ENCODE data around the gene PNPLA2.

The PNPLA2 gene

DNA sequence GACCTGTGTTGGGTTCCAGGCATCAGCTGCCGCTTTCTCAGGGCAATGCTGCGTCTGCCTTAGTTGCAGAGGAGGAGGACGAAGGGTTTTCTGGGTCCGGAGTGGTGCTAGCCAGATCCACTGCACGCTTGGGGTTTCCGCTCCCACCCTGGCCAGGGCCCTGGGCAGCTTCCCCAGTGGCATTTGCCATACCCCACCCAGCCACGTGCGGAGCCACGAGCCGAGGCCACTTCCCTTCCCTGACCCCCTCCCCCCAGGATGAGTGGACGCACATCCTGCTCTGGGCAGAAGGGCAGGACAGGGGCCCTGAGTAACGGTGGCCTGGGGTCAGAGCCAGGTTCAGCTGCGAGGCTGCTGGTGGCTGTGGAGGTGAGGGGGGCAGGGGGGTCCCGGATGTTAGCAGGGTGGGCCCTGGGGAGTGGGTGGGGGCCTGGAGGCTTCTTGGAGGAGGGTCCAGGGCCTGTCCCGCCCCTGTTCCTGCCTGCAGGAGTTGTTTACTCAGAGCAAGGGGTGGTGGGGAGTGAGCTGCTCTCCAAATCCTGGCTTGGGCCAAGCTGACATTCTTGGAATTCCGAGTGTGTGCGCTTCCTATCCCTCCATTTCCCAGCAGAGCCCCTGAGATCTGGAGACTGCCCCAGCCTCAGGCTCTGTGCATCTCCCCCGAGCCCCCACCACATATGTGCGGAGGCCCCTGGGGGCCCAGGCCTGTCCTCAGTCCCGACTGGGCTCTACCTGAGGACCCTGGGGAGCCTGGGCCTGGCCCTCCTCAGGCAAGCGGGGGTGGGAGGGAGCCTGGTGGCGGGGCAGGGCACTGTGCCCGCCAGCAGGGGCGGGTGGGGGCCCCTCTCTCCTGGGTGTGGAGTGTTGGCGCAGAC lies 25.3 kb downstream of the PNPLA2 start:
- peak; percentile 95 for DNase-seq (ENCODE audit: low read depth, low spot score)

DNA sequence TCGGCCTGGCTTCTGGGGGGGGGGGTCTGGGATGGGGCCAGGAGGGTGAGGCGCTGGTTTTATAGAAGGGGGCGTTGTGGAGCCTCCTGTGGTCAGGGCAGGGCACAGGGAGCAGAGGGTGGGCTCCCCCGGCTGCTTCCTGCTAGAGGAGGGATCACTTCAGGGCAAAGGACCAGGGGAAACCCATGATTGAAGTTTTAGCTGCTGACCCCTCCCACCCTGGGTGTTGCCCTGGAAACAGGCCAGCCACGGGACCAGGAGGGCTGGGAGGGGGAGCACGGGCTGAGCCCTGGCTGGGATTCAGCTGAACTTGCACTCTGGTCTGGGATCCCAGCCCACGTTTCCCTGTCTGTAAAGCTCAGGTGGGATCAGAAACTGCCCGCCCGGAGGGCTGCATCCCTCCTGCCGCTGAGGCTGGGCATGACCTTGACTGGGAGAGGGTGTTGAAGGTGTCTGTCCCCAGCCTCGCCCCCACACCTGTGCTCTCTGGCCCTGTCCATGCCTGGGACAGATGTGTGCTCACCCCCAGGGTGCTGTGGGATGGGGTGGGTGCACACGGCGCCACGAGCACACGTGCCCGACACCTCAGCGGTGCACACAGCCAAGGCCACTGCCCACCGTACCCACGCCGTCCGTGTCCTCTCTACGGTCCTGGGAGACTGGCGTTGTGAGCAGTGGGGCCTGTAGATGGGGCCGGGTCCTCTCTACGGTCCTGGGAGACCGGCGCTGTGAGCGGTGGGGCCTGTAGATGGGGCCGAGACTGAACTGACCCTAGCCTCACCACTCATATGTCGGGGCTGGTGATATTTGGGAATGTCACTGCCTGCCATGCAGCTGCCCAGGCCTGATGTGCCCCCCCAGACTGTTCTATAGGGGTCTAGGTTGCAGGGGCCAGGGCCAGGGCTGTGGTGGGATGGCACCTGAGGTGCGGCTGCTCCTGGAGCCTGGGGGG lies 26.3 kb downstream of the PNPLA2 start:
- peak; percentile 96 for DNase-seq (ENCODE audit: low read depth, low spot score)

DNA sequence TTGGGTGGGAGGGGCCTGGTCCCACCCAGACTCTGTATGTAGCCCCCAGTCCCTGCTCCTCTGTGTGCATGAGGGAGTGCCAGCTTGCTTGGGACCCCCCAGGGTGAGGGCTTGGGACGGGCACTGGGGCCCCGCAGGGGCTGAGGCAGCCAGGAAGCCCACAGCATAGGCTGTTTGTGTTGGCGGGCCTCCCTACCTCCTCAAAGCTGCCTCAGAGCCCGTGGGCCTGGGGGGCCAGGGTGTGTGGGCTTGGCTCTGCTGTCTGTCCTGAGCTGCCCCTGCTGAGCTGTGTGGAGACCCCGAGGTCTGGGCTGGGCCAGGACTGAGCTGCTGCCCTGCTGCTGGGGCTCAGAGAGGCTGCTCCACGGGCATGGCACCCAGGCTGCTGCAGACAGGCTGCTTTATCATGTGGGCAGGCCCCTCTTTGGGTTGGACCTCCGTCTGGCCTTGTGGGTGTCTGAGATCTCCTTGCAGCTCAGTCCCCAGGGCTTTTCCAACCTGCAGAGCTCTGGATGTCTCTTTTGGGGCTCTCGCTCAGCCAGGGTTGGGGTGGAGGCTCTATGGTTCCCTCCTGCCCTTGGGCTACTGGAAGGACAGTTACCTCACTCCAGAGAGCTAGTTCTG lies 27.3 kb downstream of the PNPLA2 start:
- peak; percentile 81 for DNase-seq (ENCODE audit: low read depth, low spot score)

DNA sequence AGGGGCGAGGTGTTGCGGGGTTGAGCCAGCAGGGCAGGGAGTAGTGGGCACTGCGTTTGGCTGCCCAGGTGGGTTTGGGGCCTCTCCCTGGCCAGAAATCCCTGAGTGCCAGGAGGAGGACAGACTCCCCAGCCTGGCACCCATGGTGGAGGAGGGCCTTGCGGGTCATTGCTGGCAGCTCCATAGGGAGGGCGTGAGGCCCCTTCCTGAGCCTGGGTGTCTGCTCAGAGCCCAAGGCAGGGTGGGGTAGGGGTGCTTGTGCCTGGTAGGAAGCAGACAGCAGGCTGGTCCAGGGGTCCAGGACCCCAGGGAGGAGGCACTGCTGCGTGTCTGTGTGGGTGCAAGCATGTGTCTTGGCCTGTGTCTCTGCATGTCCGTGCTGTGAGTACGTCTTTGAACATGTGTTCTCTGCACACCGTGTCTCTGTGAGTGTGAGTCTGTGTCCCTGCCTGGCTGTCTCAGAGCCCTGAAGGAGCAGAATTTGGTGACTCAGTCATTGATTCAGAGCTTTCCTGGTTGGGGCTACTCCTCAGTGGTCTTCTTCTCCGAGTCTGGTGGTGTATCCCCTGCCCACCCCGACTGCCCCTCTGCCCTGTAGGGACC lies 27.9 kb downstream of the PNPLA2 start:
- DNase-seq (ENCODE audit: low read depth, low spot score) = no peak

DNA sequence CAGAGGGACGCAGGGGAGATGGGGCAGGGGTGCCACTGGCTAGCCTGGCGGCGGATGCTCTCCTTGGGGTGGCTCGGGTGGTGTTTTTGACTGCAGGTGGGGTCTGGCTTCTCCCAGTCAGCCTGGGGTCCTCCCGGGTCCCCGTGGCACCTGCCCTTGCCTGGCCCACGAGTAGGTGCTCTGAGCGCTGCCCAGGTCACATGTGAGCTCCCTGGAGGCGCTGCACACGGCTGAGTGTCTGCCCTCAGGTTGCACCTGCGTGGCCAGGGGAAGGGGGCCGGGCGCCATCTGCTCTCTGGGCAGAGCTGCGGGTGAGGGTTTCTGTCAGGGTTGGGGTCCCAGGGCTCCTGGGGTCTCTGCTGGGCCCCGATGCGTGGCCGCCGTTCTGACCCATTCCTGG lies 29.2 kb downstream of the PNPLA2 start:
- no peak for DNase-seq (ENCODE audit: low read depth, low spot score)

DNA sequence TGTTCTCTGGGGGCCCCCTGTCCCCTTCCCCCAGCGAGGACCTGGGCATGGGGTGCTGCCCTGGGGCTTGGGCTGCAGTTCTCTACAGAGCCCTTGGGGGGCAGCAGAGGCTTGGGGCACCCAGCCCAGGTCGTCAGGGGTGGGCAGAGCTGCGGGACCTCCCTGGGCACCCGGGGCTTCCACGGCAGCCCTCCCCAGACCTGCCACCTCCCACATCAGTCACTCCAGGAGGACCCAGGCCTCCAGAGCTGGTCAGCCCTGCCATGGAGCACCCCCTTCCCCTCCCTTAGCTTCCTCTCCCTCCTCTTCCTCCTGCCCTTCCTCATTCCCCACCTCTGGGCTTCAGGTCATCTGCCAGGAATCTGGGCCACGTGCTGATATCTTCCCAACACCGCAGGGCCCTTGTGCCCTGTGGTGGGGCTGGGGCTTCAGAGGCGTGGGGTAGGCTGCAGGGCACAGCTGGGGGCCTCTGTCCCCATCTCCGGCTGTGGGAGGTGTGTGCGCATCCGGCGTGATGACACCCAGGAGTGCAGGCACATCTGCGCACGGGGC lies 29.7 kb downstream of the PNPLA2 start:
- no peak for DNase-seq (ENCODE audit: low read depth, low spot score)

DNA sequence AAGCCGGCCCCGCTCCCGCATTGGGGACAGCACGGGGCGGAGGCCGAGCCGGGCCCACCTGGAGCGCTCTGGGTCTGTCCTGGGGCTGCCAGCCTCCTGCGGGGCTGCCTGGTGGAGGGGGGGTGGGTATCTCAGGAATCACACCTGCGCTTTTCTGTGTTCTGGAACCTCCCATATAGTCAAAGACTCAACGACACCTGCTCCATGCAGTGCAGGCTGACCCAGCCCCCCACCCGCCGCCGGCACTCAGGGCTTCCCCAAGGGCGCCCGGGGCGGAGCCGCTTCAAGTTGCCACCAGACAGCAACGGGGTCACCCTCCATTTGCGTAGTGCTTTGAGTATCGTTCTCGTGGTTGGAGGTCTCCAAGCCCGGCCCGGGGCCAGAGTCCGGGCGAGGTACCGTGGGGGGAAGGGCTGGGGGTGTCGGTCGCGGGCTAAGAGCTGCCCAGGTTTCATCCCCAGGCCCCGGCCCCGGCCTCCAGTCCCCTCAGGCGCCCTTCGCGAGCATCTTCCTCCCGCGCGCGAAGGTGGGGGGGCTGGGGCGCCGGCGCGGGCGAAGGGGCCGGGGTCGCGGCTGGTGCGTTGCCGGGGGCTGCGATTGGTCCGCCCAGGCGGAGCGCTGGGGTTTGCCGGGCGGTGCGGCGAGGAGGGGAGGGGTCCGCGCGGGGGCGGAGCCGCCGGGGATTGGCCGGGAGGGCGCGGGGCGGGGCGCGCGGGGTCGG lies 30.6 kb downstream of the PNPLA2 start:
- DNase-seq (ENCODE audit: low read depth, low spot score) = no peak

DNA sequence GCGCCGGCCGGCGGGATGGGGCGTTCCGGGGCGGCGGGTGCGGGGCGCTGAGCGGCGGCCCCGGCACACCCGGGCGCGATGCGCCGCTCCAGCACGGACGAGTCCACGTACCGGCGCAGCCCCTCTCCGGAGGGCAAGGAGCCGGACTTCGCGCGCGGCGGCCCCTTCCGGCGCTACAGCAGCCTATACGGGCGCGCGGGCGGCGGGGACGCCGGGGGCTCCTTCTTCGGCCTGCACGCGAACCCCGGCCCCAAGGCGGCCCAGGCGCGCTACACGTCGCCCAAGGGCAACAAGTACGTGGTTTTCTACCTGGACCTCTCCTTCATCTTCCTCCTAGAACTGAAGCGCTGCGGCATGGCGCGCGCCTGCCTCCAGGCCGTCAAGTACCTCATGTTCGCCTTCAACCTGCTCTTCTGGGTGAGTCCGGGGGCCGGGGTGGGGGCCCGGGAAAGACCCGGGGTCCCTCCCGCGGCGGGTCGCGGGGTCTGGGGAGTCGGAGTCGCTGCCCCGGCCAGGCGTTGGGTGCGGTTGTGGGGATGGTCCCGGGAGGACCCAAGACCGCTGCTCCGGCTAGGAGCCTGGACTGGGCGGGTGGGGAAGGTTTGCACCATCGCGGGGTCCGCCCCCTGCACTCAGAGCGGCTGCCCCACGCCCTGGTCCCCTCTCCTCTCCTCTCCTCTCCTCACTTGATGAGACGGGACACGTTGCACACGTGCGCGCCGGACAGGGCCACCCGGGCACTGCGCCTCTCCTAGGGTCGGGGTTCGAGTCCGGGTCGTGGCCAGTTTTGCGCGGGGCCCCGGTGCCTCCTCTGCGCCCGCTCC lies 31.4 kb downstream of the PNPLA2 start:
- no peak for DNase-seq (ENCODE audit: low read depth, low spot score)

DNA sequence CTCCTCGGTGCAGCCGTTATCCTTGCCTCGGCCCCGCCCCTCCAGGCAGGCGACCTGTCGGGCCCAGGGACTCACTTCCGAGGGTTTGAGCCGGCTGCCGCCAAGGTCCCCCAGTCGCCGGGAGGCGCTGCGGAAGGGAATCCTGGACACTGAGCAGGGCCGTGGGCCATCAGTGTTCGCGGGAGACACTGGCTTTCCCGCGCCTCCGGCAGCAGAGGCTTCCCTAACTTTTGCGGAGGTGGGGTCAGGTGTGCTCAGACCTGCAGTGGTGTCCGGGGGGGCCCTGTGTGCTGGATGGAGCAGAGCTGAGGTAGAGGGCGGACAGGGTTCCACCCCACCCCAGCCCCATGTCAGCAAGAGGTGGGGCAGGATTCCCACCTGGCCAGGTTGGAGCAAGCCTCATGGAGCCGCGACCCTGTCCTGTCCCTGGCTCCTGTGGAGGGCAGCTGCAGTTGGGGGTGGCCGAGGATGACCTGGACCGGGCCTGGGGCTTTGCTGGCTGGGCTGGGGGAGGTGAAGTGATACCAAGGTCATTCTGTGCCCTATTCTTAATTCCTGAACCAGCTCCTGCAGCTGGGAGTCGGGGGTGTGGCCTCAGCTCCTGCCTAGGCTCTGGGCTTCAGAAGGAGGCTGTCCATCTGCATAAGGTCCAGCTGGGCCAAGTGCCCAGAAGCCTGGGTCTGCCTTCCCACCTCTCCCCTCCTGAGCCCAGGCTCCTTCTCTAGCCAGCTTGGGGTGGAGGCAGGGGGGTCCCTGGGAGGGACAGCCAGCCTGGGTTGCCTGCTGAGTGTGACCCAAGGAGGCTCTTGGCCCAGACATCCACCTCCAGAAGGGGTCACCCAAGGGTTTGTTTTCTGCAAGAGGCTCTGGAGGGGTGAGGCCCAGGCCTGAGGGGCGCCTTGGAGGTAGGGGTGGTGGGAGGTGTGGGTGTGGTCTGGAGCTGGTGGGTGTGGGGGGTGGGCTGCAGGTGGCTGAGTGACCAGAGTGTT lies 32.4 kb downstream of the PNPLA2 start:
- no peak for DNase-seq (ENCODE audit: low read depth, low spot score)

DNA sequence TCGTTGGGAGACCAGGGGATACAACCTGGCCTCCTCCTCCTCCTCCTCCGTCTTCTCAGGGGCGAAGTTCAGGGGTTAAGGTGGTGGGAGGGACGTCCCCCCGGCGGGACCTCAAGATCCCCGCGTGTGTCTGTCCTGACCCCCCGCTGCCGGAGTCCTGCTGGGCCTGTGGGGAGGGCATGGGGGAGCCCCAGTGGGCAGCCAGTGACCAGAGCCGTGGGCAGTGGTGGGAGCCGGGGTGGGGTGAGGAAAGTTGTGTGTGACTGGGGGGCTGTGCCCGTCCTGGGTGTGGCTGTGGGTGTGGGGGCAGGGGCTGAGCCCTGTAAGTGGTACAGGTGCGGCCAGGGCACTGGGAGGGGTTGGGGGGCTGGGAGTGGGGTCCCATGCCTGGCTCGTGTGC lies 34.0 kb downstream of the PNPLA2 start:
- DNase-seq (ENCODE audit: low read depth, low spot score) = no peak

DNA sequence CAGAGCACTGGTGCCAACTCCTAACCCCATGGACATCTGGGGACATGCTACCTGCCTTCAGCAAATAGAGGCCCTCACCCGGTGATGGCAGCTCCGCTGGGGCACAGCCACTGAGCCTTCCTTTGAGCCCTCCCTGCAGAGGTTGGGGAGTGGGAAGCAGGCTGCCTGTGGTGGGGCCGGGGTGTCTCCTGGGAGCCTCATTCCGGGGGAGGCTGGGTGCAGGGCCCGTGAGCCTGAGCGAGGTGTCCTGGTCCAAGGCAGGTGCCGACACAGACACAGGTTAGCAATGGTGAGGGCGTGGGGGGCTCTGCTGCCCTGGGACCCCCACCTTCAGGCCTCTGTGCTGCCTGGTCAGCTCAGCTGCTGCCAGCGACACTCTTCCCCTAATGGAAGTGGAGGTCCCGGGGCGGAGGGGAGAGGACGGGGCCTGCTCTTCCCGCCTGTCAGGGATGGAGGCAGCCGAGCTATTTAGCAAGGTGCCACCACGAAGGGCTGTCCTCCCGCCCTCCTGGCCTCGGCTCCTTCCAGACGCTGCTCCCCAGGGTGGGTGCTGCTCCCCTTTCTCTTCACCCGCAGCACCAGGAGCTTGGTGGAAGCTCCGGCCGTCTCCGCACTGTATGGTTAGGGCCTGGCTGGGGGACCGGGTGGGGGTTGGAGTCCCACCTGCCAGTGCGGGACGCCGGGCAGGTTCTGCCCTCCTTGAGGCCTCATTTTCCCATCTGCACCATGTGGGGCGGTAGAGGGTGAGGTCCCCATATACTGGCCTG lies 35.2 kb downstream of the PNPLA2 start:
- no peak for DNase-seq (ENCODE audit: low read depth, low spot score)

DNA sequence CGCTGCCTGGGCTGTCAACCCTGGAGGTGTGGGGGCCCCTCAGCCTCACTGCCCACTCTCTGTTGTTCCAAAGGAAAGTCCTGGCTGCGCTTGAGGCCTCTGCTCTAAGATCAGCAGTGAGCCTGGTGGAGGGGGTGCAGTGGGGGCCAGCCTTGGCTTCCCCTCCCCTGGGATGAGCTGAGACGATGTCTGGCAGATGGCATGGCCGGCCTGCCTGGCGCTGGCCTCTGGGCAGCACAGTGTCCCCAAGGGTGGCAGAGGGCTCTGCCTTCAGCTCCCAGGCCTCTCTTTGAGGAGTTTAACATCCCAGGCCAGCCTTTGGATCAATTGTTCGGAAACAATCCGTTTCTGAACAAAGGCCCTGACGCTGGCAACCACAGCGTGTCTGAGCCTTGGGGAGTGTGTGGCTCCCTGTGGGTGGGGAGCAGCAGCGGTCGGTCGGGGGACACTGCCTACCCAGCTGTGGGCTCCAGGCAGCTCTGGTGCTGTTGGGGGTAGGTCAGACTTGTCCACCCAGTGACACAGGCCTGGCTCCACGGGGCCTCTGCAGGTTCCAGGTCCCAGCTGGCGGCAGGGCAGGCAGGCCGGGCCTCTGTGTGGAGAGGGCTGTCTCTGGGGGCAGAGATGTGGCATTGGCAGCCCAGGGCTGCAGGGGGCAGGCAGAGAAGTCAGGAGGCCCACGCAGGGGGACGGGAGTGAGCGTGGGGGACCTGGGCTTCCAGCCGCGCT lies 36.1 kb downstream of the PNPLA2 start:
- DNase-seq (ENCODE audit: low read depth, low spot score) = no peak

DNA sequence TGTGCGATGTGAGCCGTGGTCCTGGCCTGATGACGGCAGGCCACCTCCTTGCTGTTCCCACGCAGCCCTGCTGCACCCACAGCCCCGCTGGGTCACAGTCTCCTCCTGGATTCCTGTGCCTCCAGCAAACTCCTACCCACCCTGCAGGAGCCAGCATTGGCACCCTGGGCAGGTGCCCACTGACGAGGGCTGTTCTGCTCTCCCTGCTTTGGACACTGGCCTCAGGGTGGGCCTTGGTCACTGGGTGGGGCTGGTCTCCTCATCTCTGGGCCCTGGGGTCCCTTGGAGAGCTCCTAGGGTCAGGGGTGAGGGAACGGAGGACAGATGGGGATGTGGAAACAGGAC lies 36.6 kb downstream of the PNPLA2 start:
- DNase-seq (ENCODE audit: low read depth, low spot score) = no peak

DNA sequence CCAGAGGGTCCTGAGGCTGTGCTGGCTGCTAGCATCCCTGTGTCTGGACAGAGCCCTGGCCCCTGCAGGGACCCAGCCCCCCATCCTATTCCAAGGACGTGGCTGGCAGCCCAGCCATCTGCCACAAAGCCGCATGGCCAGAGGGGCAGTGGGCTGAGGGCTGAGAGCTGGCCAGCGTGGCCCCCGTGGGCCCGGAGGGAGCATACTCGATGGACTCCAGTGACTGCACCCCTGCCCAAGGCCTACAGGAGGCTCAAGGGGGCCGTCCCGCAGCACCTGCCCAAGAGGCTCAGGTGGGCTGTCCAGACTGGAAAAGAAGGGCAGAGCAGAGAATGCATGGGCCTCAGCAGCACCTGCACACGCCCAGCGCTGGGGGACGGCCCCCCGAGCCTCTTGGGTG lies 37.1 kb downstream of the PNPLA2 start:
- DNase-seq (ENCODE audit: low read depth, low spot score) = no peak

DNA sequence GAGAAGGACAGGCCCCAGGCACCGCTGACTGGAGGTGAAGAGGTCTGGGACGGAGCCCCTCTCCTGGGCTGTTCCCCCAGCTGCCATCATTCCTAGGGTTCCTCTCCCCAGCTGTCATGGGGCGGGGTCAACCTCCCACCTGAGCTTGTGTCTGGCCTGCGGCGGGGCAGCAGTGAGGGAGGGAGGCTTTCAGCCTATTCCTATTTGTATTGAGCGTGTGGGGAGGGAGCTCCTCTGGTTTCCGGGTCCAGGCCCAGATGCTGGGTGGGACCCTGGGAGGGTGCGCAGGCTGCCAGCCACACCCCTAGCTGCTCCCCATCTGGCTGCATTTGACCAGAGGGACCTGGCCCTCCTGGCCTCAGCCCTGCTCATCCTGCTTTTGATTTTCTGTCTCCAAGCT lies 37.7 kb downstream of the PNPLA2 start:
- DNase-seq (ENCODE audit: low read depth, low spot score) = no peak

DNA sequence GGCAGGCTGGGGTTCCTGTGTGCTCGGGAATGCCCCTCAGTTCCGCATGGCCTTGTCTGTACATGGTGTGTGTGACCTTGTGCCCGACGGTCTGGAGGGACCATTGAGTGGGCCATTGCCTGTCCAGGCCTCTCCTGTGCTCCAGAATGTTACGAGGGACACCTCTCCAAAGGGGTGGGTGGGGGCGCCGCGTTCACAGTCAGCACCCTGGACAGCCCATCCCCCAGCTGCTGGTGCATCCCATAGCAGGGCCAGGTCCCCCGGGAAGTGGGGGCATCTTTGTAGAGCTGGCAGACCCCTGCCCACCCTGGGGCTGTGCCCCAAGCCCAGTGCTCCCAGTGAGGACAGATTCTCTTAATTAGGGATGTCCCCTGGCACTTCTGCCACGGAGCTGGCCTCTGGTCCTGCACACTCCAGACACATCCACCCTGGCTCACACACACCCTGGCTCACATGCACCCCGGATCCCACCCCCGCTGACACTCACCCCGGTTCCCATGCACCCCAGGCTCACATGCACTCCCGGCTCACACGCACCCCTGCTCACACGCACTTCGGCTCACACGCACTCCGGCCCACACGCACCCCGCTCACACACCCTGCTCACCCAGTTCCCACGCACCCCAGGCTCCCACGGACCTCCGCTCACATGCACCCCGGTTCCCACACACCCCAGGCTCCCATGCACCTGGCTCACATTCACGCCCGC lies 39.5 kb downstream of the PNPLA2 start:
- DNase-seq (ENCODE audit: low read depth, low spot score) = no peak

Measured in astrocyte of the hippocampus (primary cell).